ENCODE results near the gene DNAJB9. TPM values are rescaled to one million over a fixed set of nuclear protein-coding genes. Genes with fewer than 3 reads are reported as not detected.

Gene DNAJB9
- total and polyA plus RNA-seq, 2 donors from 2014 or later: 31.3 to 33.5 TPM

GRCh38 chr7:108525327-108525984, 44.2 kb upstream of the DNAJB9 start:
- intact Hi-C loops (cut with DNase I): no loop called here
- FAIRE-seq: no peak

GRCh38 chr7:108525985-108526767, 43.5 kb upstream of the DNAJB9 start, which contains the start of gene PNPLA8:
TSS of gene PNPLA8 (minus strand) at chr7:108526135. CDS start at chr7:108515491, 10,644 bp downstream.
- peak; percentile 100 for DNase-seq
- peak; percentile 98 for FAIRE-seq
- no peak for TF ChIP-seq CTCF (IDR thresholded peaks at IDR 0.05; ENCODE audit: borderline replicate concordance, extremely low read depth, insufficient read depth)
- Histone ChIP-seq H3K36me3 (ENCODE audit: control insufficient read depth in 2 of 3, insufficient read depth in 3 of 3, low read length in 3 of 3) (no peaks in the 10 kb centered on the region), H3K27me3 (ENCODE audit: control insufficient read depth, insufficient read depth, low read length) (no peaks in the 10 kb centered on the region), H3K27ac (ENCODE audit: low read depth in 2 of 2, low read length in 2 of 2) (peak within 1 kb of the TSS; percentile 96 to 98), H3K4me3 (ENCODE audit: low read length in 3 of 3) (peak within 1 kb of the TSS; percentile 90 to 98 (median 92)), H3K9me3 (ENCODE audit: control insufficient read depth in 2 of 3, insufficient read depth in 1 of 3, low read length in 3 of 3) (no peaks in the 10 kb centered on the region), H3K4me1 (ENCODE audit: control insufficient read depth in 2 of 3, insufficient read depth in 2 of 3, low read depth in 1 of 3, low read length in 3 of 3) (peaks cover 0 to 12% (median 9%) of the 10 kb centered on the region in 3 donors), H3K9ac (ENCODE audit: low read length in 3 of 3) (peak within 1 kb of the TSS; percentile 85 to 98 (median 91))
- intact Hi-C loops (cut with DNase I): no loop called here

More at GRCh38 chr7:108525327-108525984, 44.2 kb upstream of the DNAJB9 start:
- Histone ChIP-seq H3K4me3 (ENCODE audit: low read length in 3 of 3) (peak overlapping the region; percentile 90 to 98 (median 92)), H3K36me3 (ENCODE audit: control insufficient read depth in 2 of 3, insufficient read depth in 3 of 3, low read length in 3 of 3) (no peaks in the 10 kb centered on the region), H3K27me3 (ENCODE audit: control insufficient read depth, insufficient read depth, low read length) (no peaks in the 10 kb centered on the region), H3K27ac (ENCODE audit: low read depth in 2 of 2, low read length in 2 of 2) (peak overlapping the region; percentile 96 to 98), H3K9ac (ENCODE audit: low read length in 3 of 3) (peak overlapping the region; percentile 85 to 98 (median 91)), H3K4me1 (ENCODE audit: control insufficient read depth in 2 of 3, insufficient read depth in 2 of 3, low read depth in 1 of 3, low read length in 3 of 3) (peaks cover 0 to 12% (median 9%) of the 10 kb centered on the region in 3 donors), H3K9me3 (ENCODE audit: control insufficient read depth in 2 of 3, insufficient read depth in 1 of 3, low read length in 3 of 3) (no peaks in the 10 kb centered on the region)
- DNase-seq: no peak
- no peak for TF ChIP-seq CTCF (IDR thresholded peaks at IDR 0.05; ENCODE audit: borderline replicate concordance, extremely low read depth, insufficient read depth)

- FAIRE-seq: no peak
- TF ChIP-seq CTCF (IDR thresholded peaks at IDR 0.05; ENCODE audit: borderline replicate concordance, extremely low read depth, insufficient read depth): no peak
- peaks cover 0 to 12% (median 9%) of the 10 kb centered on the region in 3 donors for H3K4me1 ChIP-seq (ENCODE audit: control insufficient read depth in 2 of 3, insufficient read depth in 2 of 3, low read depth in 1 of 3, low read length in 3 of 3)
Measured at GRCh38 chr7:108526768-108527017, 43.0 kb upstream of the DNAJB9 start.

More at GRCh38 chr7:108526768-108527017, 43.0 kb upstream of the DNAJB9 start:
- peak overlapping the region; percentile 82 to 98 (median 85) for H3K4me3 ChIP-seq (ENCODE audit: low read length in 3 of 3)
- intact Hi-C loops (cut with DNase I): no loop called here
- no peaks in the 10 kb centered on the region for H3K36me3 ChIP-seq (ENCODE audit: control insufficient read depth in 2 of 3, insufficient read depth in 3 of 3, low read length in 3 of 3)
- no peak for DNase-seq
- H3K27me3 ChIP-seq (ENCODE audit: control insufficient read depth, insufficient read depth, low read length): no peaks in the 10 kb centered on the region
- peak overlapping the region; percentile 44 to 85 (median 49) for H3K9ac ChIP-seq (ENCODE audit: low read length in 3 of 3)
- no peaks in the 10 kb centered on the region for H3K9me3 ChIP-seq (ENCODE audit: control insufficient read depth in 2 of 3, insufficient read depth in 1 of 3, low read length in 3 of 3)
- H3K27ac ChIP-seq (ENCODE audit: low read depth in 2 of 2, low read length in 2 of 2): peak overlapping the region; percentile 96 to 98

Measured in kidney (tissue), 14 donors.